Lower leg skin (tissue), 4 donors: ENCODE data around the gene CCS. TPM values are rescaled to one million over a fixed set of nuclear protein-coding genes. Genes with fewer than 3 reads are reported as not detected.
"Not testable (repeated sequence)": the region's sequence is repeated elsewhere in the genome, so short reads cannot be mapped to it uniquely, and the experiment has no call there.

Source experiments
- DNase-seq, 2 donors: peaks; one replicate each; pipeline ENCODE4 v3.0.0-alpha.2; 2019; ENCODE audit warnings: low spot score in 2 of 2
- H3K4me3 ChIP-seq: fragments of 200-600 bp; sonication (generic); 2 replicates; pipeline ENCODE4 v1.5.1; 2017; ENCODE audit warnings: mild to moderate bottlenecking, low read depth; ENCODE audit not compliant: poor library complexity, severe bottlenecking
- POLR2A ChIP-seq, 2 donors: fragments of 450-650 bp; IDR thresholded peaks; one replicate each; pipeline ENCODE4 v1.6.1; 2016 to 2017; ENCODE audit warnings: antibody characterized with exemption in 2 of 2, mild to moderate bottlenecking in 1 of 2, moderate library complexity in 1 of 2
- WGBS, 2 donors: methylation state at CpG; one replicate each; pipeline ENCODE4 v1.1.5; 2018; 5-methylcytosine and 5-hydroxymethylcytosine counted together
- intact Hi-C: fragments of 100-400 bp; cut with DNase I; formaldehyde crosslinking; loops from one replicate; pipeline ENCODE4 v1.15.0; 2023; ENCODE audit warnings: low total_unique reads
- total RNA-seq, 4 donors: library from RNA; depleted of rRNA; stranded (reverse); fragments of >200 nt; gene quantifications; one replicate each; pipeline ENCODE4 v1.1.0, GENCODE V29; 2016
- TF ChIP-seq, protein P1 (sequence below), 3 donors: fragments of 450-650 bp; IDR thresholded peaks; one replicate each; pipeline ENCODE4 v1.5.1; 2016; ENCODE audit warnings: antibody characterized with exemption in 3 of 3, mild to moderate bottlenecking in 3 of 3, moderate library complexity in 2 of 3

The CCS gene
- total RNA-seq, 4 donors from 2014 or later, result 13.7 to 24.2 (median 15.2) TPM

DNA sequence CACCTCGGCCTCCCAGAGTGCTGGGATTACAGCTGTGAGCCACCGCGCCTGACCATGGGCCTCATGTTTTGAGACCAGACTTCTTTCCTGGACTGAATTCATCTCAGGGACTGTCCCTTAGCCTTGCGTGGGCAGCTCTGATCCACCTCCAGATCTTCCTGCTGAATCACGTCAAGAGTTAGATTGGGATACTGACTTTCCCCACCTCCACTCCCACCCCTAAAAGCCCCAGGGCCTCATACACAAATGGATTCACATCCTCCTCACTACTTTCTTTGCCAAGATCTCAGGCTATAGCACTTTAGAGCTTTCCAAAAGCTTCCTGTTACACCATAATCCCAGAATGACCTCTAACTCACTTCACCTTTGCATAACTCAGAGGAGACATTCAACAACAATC, 12.2 kb upstream of the CCS start:
- intact Hi-C loops, result no loop called here
- H3K4me3 ChIP-seq, result no peak overlapping the region
- no peak for DNase-seq
- no peak for TF ChIP-seq POLR2A (IDR thresholded peaks at IDR 0.05)
- TF ChIP-seq, protein P1, sequence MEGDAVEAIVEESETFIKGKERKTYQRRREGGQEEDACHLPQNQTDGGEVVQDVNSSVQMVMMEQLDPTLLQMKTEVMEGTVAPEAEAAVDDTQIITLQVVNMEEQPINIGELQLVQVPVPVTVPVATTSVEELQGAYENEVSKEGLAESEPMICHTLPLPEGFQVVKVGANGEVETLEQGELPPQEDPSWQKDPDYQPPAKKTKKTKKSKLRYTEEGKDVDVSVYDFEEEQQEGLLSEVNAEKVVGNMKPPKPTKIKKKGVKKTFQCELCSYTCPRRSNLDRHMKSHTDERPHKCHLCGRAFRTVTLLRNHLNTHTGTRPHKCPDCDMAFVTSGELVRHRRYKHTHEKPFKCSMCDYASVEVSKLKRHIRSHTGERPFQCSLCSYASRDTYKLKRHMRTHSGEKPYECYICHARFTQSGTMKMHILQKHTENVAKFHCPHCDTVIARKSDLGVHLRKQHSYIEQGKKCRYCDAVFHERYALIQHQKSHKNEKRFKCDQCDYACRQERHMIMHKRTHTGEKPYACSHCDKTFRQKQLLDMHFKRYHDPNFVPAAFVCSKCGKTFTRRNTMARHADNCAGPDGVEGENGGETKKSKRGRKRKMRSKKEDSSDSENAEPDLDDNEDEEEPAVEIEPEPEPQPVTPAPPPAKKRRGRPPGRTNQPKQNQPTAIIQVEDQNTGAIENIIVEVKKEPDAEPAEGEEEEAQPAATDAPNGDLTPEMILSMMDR (IDR thresholded peaks at IDR 0.05), result no peak
- 68 to 76% methylated on average over 5 of the region's 5 CpGs for WGBS, 2 donors

DNA sequence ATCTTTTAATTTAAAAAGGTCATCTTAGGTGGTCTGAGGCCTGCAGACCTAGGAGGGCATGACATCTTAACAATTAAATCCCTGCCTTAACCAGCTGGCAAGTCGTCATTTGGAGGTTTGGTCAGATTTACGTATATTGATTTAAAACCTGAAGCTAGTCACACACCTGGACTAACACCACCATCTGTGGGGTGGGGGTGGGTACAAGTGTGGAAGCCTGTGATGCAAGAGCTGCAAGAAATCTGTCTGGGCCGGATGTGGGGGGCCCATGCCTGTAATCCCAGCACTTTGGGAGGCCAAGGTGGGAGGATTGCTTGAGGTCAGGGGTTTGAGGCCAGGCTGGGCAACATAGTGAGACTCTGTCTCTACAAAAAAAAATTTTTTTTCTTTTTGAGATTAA, 11.7 kb upstream of the CCS start:
- no peak overlapping the region for H3K4me3 ChIP-seq
- intact Hi-C loops, result no loop called here
- no peak for TF ChIP-seq POLR2A (IDR thresholded peaks at IDR 0.05)
- TF ChIP-seq, protein P1 (IDR thresholded peaks at IDR 0.05), result no peak
- 84 to 88% methylated on average over 3 of the region's 3 CpGs for WGBS, 2 donors
- DNase-seq, result no peak

GRCh38 chr11:66582565-66583147, 10.3 kb upstream of the CCS start:
- 81 to 84% methylated on average over 3 of the region's 3 CpGs for WGBS, 2 donors
- intact Hi-C loops, H3K4me3 ChIP-seq, DNase-seq: not testable (repeated sequence)

DNA sequence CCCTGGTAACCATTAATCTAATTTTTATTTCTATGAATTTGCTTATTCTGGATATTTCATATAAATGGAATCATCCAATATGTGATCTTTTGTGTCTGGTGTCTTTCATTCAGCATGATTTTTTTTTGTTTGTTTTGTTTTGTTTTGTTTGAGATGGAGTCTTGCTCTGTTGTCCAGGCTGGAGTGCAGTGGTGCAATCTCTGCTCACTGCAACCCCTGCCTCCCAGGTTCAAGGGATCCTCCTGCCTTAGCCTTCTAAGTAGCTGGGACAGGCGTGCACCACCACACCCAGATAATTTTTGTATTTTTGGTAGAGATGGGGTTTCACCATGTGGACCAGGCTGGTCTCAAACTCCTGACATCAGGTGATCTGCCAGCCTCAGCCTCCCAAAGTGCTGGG, 7.5 kb upstream of the CCS start:
- 100% methylated on average over 1 of the region's 1 CpG for WGBS, 2 donors
- H3K4me3 ChIP-seq, DNase-seq, intact Hi-C loops: not testable (repeated sequence)

- H3K4me3 ChIP-seq, result no peak overlapping the region
- WGBS, 2 donors, result 56 to 78% methylated on average over 2 of the region's 2 CpGs
- DNase-seq, result no peak
- intact Hi-C loops, result no loop called here
- TF ChIP-seq, protein P1 (IDR thresholded peaks at IDR 0.05), result no peak
- no peak for TF ChIP-seq POLR2A (IDR thresholded peaks at IDR 0.05)
These were observed 6.8 kb upstream of the CCS start for GRCh38 chr11:66586136-66586535.

DNA sequence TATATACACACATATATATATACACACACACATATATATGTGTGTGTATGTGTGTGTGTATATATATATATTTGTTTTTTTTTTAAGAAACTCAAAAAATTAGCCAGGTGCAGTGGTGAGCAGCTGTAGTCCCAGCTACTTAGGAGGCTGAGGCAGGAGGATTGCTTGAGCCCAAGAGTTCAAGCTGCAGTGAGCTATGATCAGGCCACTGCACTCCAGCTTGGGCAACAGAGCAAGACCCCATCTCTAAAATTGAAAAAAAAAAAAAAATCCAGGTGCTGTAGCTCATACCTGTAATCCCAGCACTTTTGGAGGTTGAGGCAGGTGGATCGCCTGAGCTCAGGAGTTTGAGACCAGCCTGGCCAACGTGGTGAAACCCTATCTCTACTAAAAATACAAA, 3.7 kb upstream of the CCS start:
- DNase-seq, intact Hi-C loops, H3K4me3 ChIP-seq: not testable (repeated sequence)
- WGBS, 2 donors, result 67 to 85% methylated on average over 2 of the region's 2 CpGs

GRCh38 chr11:66589996-66590675, 2.8 kb upstream of the CCS start:
- H3K4me3 ChIP-seq, result no peak overlapping the region
- DNase-seq, result no peak
- TF ChIP-seq, protein P1 (IDR thresholded peaks at IDR 0.05), result no peak
- no peak for TF ChIP-seq POLR2A (IDR thresholded peaks at IDR 0.05)
- intact Hi-C loops, result loop anchor here (10.0 kb wide), 1 partner anchor 85 kb away; the partner anchor contains the start of gene RBM4B
- WGBS, 2 donors, result 93 to 94% methylated on average over 7 of the region's 7 CpGs
